ENCODE measurements around the gene BHMT.

DNA sequence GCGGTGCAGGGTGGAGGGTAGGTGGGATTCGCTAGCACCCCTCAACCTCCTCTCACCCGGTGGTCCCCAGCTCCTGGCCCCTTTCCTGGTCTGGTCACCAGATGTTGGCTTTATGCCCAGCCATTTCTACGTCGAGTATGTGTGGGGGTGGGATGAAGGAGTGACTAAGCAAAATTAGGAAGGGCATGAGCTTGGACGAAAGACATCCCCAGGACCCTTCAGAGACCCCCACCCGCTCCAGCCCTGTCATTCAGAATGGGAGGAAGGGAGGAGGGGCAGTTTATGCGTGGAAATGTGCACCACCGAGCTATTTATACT, 41.3 kb upstream of the BHMT start:
- no peak for TF ChIP-seq POLR2A (IDR thresholded peaks at IDR 0.05; ENCODE audit: extremely low read depth, insufficient read length)
- TF ChIP-seq, protein P1, sequence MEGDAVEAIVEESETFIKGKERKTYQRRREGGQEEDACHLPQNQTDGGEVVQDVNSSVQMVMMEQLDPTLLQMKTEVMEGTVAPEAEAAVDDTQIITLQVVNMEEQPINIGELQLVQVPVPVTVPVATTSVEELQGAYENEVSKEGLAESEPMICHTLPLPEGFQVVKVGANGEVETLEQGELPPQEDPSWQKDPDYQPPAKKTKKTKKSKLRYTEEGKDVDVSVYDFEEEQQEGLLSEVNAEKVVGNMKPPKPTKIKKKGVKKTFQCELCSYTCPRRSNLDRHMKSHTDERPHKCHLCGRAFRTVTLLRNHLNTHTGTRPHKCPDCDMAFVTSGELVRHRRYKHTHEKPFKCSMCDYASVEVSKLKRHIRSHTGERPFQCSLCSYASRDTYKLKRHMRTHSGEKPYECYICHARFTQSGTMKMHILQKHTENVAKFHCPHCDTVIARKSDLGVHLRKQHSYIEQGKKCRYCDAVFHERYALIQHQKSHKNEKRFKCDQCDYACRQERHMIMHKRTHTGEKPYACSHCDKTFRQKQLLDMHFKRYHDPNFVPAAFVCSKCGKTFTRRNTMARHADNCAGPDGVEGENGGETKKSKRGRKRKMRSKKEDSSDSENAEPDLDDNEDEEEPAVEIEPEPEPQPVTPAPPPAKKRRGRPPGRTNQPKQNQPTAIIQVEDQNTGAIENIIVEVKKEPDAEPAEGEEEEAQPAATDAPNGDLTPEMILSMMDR (IDR thresholded peaks at IDR 0.05; ENCODE audit: low read depth, low read length) = no peak
- TF ChIP-seq MYC (IDR thresholded peaks at IDR 0.05; ENCODE audit: low read depth, low read length) = no peak
